ENCODE measurements around the gene LAMA2. TPM values are rescaled to one million over a fixed set of nuclear protein-coding genes. Genes with fewer than 3 reads are reported as not detected.

The LAMA2 gene
- total and polyA plus RNA-seq, 2 experiments from 2014 or later: 11.1 to 57.5 TPM

DNA sequence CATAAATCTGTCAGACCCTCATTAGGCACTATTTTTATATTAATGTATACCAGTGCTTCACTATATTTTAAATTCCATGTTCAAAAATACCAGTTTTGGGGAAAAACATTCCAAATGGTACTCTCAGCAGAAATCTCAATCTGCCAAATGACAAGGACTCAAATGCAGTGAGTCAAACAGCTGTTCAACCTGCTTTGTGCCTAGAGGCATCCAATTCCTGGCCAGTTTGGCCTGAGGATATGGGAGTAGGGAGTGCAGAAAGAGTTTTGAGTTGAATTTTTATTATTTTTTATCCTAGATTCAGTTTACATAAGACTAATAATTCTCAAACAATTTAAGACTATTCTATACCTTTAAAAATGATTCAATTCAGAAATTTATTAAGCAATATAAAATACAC, 216.8 kb downstream of the LAMA2 start:
- DNase-seq (ENCODE audit: low spot score): no peak
- H3K4me1 ChIP-seq (ENCODE audit: insufficient read depth): no peaks in the 10 kb centered on the region
- no peaks in the 10 kb centered on the region for H3K36me3 ChIP-seq (replicated peaks; ENCODE audit: insufficient read depth, low read depth)
- no peak for TF ChIP-seq EZH2 (IDR thresholded peaks at IDR 0.05; ENCODE audit: borderline replicate concordance)
- H3K4me2 ChIP-seq: no peak overlapping the region
- no peaks in the 10 kb centered on the region for H3K9me2 ChIP-seq (replicated peaks; ENCODE audit: insufficient read depth)
- H4K20me1 ChIP-seq (ENCODE audit: insufficient read depth, poor library complexity, severe bottlenecking): no peaks in the 10 kb centered on the region
- H3K9me3 ChIP-seq (ENCODE audit: low read depth): no peaks in the 10 kb centered on the region
- H3K27ac ChIP-seq: no peak overlapping the region
- no peak overlapping the region for H2AFZ ChIP-seq
- no peaks in the 10 kb centered on the region for H3K79me2 ChIP-seq
- no peak overlapping the region for H3K4me3 ChIP-seq
- H3K27me3 ChIP-seq: no peaks in the 10 kb centered on the region

- Histone ChIP-seq H3K4me1 (ENCODE audit: insufficient read depth) (no peaks in the 10 kb centered on the region), H3K9me3 (ENCODE audit: low read depth) (no peaks in the 10 kb centered on the region), H3K4me3 (no peak overlapping the region), H2AFZ (no peak overlapping the region), H4K20me1 (ENCODE audit: insufficient read depth, poor library complexity, severe bottlenecking) (no peaks in the 10 kb centered on the region), H3K79me2 (no peaks in the 10 kb centered on the region), H3K27ac (no peak overlapping the region), H3K9me2 (replicated peaks; ENCODE audit: insufficient read depth) (no peaks in the 10 kb centered on the region), H3K27me3 (no peaks in the 10 kb centered on the region), H3K36me3 (replicated peaks; ENCODE audit: insufficient read depth, low read depth) (no peaks in the 10 kb centered on the region), H3K4me2 (no peak overlapping the region)
- 92% methylated on average over 1 of the region's 1 CpG for WGBS (ENCODE audit: low lambda C conversion rate, missing lambda C conversion rate)
- no peak for TF ChIP-seq EZH2 (IDR thresholded peaks at IDR 0.05; ENCODE audit: borderline replicate concordance)
- TF ChIP-seq, protein P1, sequence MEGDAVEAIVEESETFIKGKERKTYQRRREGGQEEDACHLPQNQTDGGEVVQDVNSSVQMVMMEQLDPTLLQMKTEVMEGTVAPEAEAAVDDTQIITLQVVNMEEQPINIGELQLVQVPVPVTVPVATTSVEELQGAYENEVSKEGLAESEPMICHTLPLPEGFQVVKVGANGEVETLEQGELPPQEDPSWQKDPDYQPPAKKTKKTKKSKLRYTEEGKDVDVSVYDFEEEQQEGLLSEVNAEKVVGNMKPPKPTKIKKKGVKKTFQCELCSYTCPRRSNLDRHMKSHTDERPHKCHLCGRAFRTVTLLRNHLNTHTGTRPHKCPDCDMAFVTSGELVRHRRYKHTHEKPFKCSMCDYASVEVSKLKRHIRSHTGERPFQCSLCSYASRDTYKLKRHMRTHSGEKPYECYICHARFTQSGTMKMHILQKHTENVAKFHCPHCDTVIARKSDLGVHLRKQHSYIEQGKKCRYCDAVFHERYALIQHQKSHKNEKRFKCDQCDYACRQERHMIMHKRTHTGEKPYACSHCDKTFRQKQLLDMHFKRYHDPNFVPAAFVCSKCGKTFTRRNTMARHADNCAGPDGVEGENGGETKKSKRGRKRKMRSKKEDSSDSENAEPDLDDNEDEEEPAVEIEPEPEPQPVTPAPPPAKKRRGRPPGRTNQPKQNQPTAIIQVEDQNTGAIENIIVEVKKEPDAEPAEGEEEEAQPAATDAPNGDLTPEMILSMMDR (IDR thresholded peaks at IDR 0.05; ENCODE audit: poor library complexity): no peak
- no peak for TF ChIP-seq EZH2phosphoT487 (IDR thresholded peaks at IDR 0.05; ENCODE audit: low read depth, severe bottlenecking, unreplicated experiment)
- no peak for DNase-seq (ENCODE audit: low spot score)
Measured at GRCh38 chr6:129100164-129100563, 217.2 kb downstream of the LAMA2 start.

DNA sequence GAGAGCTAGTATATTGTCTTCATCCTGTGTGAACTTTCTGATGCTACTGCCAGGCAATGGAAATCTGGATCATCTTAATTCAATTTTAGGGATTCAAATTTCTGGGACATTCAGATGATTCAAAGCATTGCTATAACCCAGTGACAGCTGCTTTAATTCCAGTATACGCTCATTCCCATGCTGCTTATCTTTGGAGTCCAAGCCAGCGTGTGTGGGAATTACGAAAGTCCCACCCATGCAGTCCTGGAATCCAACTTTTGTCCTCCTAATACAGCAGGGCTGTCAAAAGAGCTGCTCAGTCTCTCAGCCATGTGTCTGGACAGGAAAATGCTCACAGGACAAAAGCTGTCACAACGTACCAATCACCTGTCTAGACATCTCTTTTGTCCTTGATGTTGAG, 219.8 kb downstream of the LAMA2 start:
- TF ChIP-seq EZH2phosphoT487 (IDR thresholded peaks at IDR 0.05; ENCODE audit: low read depth, severe bottlenecking, unreplicated experiment): no peak
- TF ChIP-seq, protein P1 (IDR thresholded peaks at IDR 0.05; ENCODE audit: poor library complexity): no peak
- no peak for TF ChIP-seq EZH2 (IDR thresholded peaks at IDR 0.05; ENCODE audit: borderline replicate concordance)
- no peaks in the 10 kb centered on the region for H3K36me3 ChIP-seq (replicated peaks; ENCODE audit: insufficient read depth, low read depth)
- no peaks in the 10 kb centered on the region for H3K9me3 ChIP-seq (ENCODE audit: low read depth)
- no peaks in the 10 kb centered on the region for H3K27me3 ChIP-seq
- no peak overlapping the region for H3K27ac ChIP-seq
- H3K4me3 ChIP-seq: no peak overlapping the region
- no peaks in the 10 kb centered on the region for H4K20me1 ChIP-seq (ENCODE audit: insufficient read depth, poor library complexity, severe bottlenecking)
- WGBS (ENCODE audit: low lambda C conversion rate, missing lambda C conversion rate): 67% methylated on average over 4 of the region's 4 CpGs
- no peaks in the 10 kb centered on the region for H3K4me1 ChIP-seq (ENCODE audit: insufficient read depth)
- DNase-seq (ENCODE audit: low spot score): no peak
- no peaks in the 10 kb centered on the region for H3K79me2 ChIP-seq
- no peak overlapping the region for H2AFZ ChIP-seq
- H3K4me2 ChIP-seq: no peak overlapping the region
- no peaks in the 10 kb centered on the region for H3K9me2 ChIP-seq (replicated peaks; ENCODE audit: insufficient read depth)

DNA sequence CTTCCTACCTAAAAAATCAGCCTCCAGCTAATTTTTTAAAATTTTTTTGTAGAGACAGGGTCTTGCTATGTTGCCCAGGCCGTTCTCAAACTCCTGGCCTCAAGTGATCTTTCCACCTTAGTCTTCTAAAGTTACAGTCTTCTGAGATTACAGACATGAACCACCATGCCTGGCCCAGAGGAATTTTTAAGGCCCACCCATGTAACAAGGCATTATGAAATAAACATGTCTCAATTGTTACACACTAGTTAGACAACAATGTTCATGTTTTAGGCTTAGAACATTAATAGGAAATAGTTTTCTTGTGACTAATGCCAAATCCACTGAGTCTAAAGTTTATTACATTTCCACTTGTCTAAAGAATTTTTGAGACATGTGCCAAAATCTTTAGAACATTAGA, 221.2 kb downstream of the LAMA2 start:
- Histone ChIP-seq H3K4me2 (no peak overlapping the region), H2AFZ (no peak overlapping the region), H3K79me2 (no peaks in the 10 kb centered on the region), H3K4me3 (no peak overlapping the region), H3K9me3 (ENCODE audit: low read depth) (no peaks in the 10 kb centered on the region), H3K9me2 (replicated peaks; ENCODE audit: insufficient read depth) (no peaks in the 10 kb centered on the region), H3K27me3 (no peaks in the 10 kb centered on the region), H3K27ac (no peak overlapping the region), H3K36me3 (replicated peaks; ENCODE audit: insufficient read depth, low read depth) (no peaks in the 10 kb centered on the region), H4K20me1 (ENCODE audit: insufficient read depth, poor library complexity, severe bottlenecking) (no peaks in the 10 kb centered on the region), H3K4me1 (ENCODE audit: insufficient read depth) (no peaks in the 10 kb centered on the region)
- DNase-seq (ENCODE audit: low spot score): no peak
- TF ChIP-seq EZH2phosphoT487 (IDR thresholded peaks at IDR 0.05; ENCODE audit: low read depth, severe bottlenecking, unreplicated experiment): no peak
- WGBS (ENCODE audit: low lambda C conversion rate, missing lambda C conversion rate): 91% methylated on average over 1 of the region's 1 CpG
